NCI-H748 treated with DMSO at 0.1 percent for 48 hours (cell line): ENCODE data around the gene SCFD2.
"Not testable (repeated sequence)": the region's sequence is repeated elsewhere in the genome, so short reads cannot be mapped to it uniquely, and the experiment has no call there.

Source experiments
- DNase-seq: peaks from one replicate; lab custom pipeline; 2025; lab: John Stamatoyannopoulos, UW

SCFD2 gene

DNA sequence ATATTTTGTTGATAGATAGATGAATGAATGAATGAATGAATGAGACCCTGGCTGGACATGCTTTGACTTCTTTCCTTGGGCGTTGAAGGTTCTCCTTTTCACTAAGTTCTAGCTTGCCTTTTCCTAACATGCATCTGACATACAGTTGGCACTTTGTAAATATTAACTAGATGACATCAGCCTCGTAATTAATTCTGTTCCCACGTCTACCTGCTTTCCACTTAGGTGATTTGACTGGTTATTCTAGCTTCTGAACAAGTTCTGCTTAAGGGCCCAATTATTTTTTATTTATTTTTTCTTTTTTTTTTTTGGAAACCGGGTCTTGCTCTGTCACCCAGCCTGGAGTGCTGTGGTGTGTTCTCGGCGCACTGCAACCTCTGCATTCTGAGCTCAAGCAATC is 517.6 kb downstream of the SCFD2 start:
- no peak for DNase-seq

DNA sequence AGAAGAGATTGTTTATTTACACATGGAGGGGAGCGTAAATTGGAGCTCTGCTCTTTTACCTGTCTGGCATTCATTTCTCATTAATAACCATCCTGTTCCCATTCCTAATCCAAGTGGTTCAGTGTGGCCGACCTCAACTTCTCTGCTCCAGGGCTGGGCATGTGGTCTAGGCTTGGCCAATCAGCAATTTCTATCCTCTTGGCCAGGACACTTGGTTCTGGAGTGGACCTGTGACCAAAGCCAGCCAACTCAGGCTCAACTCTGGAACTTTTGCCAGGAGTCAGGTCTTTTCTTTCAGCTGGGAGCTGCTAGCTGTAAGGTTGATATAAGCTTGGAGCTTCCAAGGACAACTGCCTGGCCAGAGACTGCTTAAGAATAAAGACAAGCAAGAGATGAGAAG is 519.4 kb downstream of the SCFD2 start:
- DNase-seq = no peak

DNA sequence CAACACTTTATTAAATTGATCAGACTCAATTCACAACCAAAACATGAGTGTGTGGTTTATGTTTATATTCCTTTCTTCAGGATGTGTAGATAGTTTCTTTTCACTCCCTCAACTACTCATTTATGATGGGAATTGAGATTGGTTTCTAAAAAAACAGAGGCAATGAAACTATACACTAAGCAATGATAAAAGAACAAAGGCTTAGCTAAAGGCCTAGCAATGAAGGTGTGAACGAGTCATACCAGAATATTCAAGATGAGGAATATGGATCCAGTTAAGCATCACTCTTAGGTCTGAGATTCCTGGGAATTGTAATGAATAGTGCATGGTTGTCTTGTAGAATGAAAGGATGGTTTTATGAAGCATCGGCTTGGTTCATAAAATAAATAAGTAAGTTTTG is 521.3 kb downstream of the SCFD2 start:
- no peak for DNase-seq

DNA sequence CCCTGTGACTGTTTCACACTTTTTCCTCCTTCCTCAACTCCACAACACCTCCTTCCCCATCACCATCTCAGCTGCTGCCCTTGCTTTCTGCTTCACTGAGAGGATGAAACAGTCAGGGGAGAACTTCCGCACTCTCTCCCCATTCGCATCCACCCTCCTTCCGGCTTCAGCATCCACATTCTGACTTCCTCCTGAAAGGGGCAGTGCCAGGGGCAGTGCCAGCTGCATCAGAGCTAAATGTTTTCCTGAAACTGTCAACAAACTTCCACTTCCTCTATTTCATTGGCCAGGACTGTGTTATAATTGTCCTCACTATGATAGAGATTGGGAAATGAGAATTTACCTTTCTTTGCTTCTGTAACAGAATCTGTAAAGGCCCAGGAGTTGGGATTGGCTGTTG is 521.9 kb downstream of the SCFD2 start:
- DNase-seq = no peak

DNA sequence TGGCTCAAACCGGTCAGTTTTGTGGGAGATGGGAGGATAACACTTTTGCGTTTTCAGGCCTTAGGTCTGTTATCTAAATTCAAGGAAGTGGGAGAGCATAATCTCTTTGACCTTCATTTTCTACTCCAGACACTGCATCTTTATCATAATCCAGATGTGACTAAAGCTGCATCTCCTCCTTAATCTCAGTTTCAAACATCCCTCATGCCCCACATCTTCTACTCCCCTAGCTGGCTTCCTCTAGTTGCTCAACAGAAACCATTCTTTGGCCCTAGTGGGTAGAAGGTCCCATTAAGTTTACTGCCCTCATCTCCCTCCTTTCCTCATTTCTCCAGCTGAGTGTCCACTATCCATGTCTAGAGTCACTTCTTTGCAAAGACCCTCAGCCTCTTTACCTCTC is 522.5 kb downstream of the SCFD2 start:
- no peak for DNase-seq

DNA sequence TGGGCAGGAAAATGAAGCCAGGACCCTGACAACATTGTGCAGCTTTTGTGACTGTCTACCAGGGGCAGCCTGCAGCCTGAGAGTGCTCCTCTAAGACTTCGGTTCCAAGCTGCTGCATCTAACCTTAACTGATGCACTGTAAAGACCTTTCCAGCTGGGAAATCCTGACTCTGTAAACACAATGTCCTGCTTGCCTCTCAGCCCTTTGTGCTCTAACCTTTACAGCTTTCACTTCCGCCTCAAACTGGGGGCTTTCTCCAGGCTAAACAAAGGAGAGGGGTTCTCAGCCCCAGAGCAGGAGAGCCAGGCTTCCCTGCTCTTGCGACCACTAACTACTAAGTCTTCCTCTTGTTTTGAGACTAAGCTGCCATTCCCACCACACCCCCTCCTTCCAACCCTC is 523.1 kb downstream of the SCFD2 start:
- no peak for DNase-seq

DNA sequence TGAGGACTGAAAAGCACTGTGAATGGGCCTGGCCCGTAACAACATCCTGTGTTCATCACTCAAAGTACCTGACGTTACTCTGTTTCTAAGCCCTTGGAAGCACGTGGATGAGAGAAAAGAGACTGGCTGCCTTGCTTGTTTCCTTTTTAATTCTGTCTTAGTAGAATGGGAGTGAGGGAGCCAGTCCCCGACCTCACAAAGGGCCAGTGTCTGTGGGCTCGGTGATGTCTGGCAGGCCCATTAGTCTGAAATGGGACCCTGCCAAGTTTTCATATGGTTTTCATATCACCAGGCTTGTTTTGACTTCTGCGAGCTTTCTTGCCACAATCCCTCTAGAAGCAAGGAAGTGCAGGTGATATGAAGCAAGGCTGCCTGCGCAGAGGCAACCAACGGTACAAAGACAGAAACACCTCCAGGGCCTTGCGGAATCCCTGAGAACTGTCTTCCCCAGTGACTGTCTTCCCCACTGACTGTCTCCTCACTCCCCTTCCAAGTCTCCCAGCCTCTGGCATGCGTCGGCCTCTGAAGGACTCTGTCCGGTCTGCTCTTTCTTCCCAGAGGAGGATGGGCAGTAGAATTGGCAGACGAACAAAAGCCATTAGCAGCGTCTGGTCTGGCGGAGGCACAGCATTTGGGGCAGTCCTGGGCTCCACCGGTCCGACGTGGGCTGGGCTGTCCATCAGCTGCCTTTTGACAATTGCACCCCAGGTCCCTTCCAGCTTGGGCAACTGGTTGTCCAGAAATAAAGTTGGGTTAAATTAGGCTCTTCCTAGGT is 524.0 kb downstream of the SCFD2 start:
- no peak for DNase-seq

DNA sequence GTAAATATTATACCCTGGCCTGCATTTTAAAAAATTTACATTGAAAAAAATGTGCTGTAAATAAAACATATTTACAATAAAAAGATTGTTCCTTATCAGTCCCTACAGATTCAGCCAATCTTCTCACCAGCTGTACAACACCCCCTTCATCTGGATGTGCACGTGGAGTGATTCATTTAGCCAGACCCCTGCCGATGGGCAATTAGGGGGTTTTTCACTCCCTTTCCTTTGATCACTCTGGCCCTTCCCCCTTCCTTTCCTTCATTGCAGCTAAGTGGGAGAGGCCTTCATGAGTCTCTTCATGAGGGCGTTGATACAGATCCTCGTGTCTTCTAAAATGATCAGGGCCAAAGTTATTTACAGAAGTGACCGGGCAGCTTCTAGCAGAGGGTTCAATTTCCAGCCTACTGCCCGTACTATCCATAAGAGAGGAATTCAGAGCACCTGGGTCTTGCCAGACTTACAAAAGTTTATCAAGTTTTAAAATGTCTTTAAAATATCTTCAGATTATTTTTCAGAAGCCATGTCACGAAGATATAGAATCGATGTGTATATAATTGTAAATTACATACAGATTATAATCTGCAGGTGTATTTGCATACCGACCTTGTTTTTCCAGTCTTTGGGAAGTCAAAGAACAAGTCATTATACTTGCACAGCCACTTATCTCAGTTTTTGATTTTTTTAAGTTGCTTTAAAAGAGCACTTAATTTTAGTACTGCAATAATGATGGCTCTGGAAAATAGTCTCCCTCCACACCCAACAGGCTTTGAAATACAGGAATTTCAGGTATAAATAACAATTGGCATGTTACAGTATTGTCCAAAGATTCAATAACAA is 525.1 kb downstream of the SCFD2 start:
- DNase-seq = no peak

DNA sequence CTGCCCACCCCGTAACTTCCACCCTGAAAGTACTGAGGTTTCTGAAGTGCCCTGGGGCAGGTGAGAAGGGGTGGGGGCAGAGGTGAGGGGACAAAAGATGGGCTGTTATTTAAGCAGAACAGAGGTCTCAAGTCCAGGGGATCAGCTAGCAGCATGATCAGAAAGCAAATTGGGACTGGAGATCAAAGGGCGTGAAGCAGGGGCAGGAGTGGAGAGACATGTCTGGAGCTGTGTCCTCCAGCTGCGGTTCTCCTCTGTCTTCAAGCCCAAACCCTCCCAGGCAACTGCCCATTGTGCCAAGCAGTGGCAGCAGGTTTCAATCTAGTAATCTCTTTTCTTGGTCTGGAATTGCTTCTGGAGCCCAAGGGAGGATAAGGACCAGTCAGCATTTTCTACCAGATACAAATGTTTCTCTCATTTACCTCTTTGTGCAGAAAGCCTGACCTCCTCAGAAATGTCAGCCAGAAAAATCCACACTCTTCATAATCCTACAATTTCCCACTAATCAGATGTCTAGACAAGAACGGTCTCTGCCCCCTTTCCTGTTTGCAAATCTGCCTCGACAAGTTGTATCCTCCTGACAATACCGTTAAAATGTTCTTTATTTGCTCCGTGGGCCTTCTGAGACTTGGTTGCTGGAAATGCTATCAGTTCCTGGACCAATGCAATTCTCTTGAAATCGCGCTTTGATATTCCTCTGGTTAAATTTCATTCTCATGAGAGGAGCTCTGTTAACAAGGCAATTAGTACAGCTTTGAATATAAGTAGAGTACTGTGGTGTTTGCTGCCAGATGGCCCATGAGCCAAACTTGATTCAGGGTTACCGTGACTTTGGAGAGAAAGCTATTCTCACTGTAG is 526.9 kb downstream of the SCFD2 start:
- DNase-seq = no peak

DNA sequence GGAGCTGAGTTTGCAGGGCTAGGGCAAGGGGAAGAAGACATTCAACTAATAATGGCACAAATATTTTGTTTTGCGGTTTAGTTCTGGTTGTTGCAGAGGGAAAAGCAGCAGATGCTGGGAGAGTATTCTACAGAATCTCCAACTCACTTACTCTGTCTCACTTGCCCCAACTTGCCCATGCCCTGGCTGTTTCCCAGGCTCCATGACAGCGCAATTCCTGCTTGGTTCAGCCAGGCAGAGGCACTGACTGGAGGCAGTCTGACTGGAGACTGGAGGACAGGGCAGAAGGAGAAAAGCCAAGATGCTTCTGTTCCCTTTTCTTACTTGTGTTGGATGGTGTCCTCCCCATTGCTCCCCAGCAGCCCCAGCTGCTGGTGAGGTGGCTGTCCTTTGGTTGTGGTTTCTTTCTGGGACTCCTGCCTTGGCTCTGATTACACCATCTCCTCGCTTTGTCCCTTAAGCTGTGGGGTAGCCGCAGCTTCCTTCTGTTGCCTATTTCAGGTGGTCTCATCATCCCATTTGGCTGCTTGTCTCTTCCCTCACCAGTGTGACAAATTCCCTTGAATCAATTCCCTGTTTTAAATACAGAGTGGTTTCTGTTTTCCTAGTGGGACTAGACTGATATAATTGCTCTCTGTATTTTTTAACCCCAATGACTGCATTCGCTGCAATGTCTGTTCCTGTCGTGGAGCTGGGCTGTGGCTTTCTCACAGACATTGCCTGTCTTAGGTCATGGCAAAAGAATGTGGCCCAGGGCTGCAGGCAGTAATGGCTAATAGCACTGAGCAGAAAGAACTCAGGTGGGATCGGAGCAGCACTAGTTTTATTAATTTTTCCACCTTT is 527.9 kb downstream of the SCFD2 start:
- no peak for DNase-seq

DNA sequence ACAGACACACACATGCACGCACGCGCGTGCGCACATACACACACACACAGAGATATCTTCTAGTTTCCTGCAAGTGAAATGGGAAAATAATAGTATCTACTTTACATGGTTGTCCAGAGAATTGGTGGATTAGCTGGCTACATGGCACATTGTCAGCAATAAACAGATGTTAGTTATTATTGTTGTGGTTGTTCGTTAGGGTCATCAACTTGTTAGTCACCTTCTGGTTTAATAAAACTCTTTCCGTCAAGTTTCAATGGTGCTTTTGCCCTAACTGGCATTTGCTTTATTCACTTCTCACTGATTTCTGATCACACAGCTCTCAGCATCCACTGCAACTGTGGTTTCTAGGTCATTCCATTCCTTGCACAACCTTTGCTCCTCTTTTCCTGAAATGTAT is 529.2 kb downstream of the SCFD2 start:
- DNase-seq = no peak

DNA sequence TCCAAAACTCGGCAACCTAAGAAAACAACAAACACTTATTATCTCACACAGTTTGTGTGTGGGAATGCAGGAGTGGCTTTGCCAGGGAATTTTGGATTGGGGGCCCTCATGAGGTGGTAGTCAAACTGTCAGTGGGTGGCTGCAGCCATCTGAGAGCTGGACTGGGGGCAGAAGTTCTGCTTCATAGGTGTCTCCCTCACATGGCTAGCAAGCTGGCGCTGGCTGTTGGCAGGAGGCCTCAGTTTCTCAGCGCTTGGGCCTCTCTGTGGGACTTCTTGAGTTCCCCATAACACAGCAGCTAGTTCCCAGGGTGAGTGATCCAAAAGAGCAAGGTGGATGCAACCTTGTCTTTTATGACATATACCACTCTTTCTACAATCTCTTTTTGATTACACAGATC is 529.7 kb downstream of the SCFD2 start:
- no peak for DNase-seq

DNA sequence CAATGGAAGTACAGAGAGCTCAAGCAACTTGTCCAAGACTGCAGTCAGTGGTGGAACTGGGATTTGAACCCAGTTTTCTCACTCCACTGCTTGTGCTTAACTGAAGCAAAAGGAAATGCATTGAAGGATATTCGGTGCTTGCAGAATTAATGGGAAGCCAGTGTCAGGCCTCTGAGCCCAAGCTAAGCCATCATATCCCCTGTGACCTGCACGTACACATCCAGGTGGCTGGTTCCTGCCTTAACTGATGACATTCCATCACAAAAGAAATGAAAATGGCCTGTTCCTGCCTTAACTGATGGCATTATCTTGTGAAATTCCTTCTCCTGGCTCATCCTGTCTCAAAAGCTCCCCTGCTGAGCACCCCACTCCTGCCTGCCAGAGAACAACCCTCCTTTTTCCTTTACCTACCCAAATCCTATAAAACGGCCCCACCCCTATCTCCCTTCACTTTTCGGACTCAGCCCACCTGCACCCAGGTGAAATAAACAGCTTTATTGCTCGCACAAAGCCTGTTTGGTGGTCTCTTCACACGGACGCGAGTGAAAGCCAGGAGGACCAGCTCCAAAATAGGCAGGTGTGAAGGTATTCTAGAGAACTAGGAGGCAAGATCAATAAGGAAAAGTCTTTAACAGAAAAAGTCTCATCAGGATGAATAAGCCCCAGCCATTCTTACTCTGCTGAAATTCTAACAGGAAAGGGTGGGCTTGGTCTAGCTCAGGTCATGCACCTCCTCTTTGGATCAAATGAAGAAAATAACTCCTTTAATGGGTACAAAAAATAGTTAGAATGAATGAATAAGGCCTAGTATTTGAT is 531.0 kb downstream of the SCFD2 start:
- DNase-seq = not testable (repeated sequence)

DNA sequence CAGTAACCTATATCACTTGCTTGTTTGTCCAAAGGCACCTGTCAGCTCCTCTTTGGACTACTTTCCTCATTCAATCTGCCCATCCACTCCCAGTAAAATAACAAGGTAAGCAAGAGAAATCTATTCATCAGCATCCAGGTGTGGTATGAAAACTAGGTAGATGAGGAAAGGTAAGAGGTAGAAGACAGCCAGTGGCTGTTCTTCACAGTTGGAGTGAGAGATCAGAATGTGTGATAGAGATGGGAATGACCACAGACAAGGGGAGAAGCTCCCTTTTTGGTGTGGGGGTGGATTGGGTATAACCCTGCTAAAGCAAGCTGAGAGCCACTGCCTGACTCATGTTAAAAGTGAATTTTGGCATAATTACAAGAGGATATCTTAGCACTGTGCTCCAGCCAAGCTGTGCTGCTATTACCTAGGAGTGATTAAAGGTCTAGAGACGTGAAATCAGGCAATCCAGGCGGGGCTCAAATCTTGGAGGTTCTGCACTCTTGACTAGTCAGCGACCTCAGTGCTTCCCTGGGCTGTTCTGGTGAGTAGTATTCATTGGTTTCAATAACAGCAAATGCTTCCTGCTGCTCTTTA is 531.8 kb downstream of the SCFD2 start:
- DNase-seq = no peak

DNA sequence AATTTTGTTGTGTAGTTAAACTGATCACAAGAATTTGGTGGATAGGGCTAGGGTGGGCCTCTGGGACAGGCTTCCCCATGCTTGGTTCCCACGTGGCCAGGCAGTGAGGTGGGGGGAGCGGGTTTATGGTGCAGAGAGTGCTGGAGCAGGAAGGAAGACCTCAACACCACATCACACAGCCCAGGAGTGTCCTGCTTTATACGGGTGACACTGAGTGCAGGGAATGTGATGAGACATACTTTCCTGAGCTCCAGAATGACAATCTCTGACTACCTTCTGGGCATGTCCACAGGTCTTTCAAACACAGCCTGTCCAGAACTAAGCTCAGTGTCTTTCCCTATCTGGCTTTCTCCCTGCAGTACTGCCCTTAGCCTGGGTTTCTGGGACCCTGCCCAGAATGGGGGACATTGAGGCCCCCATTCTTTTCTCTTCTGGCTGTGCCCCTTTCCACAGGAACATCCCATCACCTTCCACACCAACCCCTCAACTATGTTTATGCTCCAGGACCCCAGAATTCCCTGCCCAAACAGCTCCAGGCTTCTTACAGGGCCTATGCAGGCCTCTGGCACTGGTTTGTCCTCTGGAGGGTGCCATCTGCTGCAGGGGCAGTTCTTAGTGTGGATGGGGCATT is 540.3 kb downstream of the SCFD2 start:
- DNase-seq = no peak

DNA sequence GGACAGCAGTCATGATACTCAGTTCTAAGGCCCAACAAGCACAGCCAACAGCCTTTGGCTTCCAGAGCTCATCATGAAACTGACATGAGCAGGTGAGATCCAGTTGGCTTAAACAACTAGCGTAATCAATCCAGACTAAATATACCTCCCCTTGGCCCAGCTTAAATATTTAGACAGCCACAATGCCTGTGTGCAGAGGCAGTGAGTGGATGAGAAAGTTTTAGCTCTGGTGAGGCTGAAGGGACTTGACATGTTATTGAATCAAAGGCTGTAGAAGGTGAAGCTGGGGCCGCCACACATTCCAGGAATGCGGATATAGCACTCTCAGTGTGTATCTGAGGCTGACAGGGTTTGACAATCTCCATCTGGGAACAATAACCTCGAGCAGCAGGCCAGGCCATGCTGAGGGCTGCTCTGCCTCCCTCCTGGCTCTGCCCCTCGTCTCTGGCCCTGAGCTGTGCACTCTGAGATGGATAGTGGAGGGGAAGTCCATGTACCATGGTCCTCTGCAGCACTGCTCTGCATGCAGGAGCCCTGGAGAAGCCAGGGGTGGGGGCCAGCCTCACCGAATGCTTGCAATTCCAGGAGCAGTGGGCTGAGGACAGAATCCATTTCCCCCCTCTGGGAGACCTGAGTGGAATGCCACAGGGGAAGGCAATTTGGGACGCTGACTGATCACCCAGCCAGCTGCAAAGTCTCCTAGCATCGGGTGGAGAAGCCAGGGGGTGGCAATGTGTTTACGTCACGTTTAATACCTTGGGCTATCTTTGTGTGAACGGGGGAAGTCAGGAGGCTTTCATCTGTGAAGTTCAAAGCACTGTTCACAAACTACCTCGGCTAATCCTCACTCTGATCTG is 541.0 kb downstream of the SCFD2 start:
- DNase-seq = no peak

DNA sequence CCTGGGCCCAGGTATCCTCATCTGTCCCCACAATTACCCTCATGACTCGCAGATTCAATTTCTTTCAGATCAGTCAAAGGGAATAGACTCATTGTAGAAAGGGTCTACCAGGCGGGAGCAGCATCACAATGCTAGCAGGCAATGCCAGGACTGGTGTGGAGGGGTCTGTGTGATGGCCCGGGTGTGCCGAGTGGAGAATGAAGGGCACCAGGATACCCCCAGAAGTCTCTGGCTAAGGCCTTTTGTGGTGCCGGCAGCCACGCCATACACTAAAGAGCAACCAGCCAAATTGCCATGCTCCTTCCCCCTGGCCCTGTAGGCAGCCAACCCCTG is 541.6 kb downstream of the SCFD2 start:
- DNase-seq = no peak

DNA sequence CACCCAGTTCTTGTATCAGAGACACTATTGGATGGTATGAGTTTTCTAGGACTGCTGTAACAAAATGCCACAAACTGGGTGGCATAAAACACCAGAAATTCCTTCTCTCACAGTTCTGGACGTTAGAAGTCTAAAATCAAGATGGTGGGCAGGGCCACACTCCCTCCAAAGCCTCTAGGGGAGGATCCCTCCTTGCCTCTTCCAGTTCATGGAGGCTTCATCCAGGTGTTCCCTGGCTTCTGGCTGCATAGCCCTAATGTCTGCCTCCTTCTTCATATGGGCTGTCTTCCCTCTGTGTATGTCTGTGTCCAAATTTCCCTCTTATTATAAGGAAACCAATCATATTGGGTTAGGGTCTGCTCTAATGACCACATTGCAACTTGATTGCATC is 542.2 kb downstream of the SCFD2 start:
- no peak for DNase-seq
